Measurements from ENCODE around the gene MRPL46.

GRCh38 chr15:88440021-88440420, 27.2 kb downstream of the MRPL46 start:
- TF ChIP-seq POLR2AphosphoS5 (IDR thresholded peaks at IDR 0.05; ENCODE audit: low read depth, low read length) (no peak), TAF1 (IDR thresholded peaks at IDR 0.05; ENCODE audit: borderline replicate concordance, insufficient read depth, low read length) (no peak), SIN3A (IDR thresholded peaks at IDR 0.05; ENCODE audit: borderline replicate concordance, insufficient read depth, low read length) (no peak), FOXP2 (optimal IDR thresholded peaks at IDR 0.05; ENCODE audit: borderline replicate concordance, extremely low read depth, extremely low read length, insufficient read depth) (no peak)

All from PFSK-1 (cell line).